ENCODE measurements around the gene CALHM5. TPM values are rescaled to one million over a fixed set of nuclear protein-coding genes. Genes with fewer than 3 reads are reported as not detected.

The CALHM5 gene
- total and polyA plus RNA-seq, 2 of the 4 experiments (the other 2 are of a cell fraction) = 3.3 to 10.8 TPM

DNA sequence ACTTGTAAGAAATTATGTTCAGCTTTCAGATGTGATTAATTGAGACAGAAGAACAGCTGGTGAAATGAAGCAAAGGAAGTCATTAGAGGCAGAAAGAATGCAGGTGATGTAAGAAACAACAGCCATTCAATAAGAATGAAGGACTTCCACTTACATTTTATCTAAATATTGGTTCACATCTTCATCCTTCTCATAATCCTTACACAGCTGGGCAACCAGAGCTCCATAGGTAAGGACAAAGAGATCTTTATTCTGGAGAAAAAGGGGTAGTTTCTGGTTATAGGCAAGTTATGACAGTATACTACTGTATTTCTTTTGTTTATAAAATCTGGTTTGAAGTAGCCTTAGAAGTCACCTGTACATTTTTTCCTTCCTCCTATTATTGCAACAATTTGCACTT, 31.7 kb downstream of the CALHM5 start:
- CTCF ChIA-PET = no interaction called here
- TF ChIP-seq MAZ (IDR thresholded peaks at IDR 0.05; ENCODE audit: borderline replicate concordance, low read depth, low read length) = no peak
- no peak for TF ChIP-seq SMC3 (IDR thresholded peaks at IDR 0.05; ENCODE audit: low read depth, low read length)
- no peak for TF ChIP-seq BHLHE40 (IDR thresholded peaks at IDR 0.05; ENCODE audit: low read depth, low read length)
- TF ChIP-seq, protein P1, sequence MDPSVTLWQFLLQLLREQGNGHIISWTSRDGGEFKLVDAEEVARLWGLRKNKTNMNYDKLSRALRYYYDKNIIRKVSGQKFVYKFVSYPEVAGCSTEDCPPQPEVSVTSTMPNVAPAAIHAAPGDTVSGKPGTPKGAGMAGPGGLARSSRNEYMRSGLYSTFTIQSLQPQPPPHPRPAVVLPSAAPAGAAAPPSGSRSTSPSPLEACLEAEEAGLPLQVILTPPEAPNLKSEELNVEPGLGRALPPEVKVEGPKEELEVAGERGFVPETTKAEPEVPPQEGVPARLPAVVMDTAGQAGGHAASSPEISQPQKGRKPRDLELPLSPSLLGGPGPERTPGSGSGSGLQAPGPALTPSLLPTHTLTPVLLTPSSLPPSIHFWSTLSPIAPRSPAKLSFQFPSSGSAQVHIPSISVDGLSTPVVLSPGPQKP (IDR thresholded peaks at IDR 0.05; ENCODE audit: borderline replicate concordance, low read depth, low read length) = no peak
- TF ChIP-seq FOS (IDR thresholded peaks at IDR 0.05; ENCODE audit: low read depth, low read length) = no peak
- TF ChIP-seq RFX5 (IDR thresholded peaks at IDR 0.05; ENCODE audit: low read depth, low read length) = no peak
- TF ChIP-seq, protein P2, sequence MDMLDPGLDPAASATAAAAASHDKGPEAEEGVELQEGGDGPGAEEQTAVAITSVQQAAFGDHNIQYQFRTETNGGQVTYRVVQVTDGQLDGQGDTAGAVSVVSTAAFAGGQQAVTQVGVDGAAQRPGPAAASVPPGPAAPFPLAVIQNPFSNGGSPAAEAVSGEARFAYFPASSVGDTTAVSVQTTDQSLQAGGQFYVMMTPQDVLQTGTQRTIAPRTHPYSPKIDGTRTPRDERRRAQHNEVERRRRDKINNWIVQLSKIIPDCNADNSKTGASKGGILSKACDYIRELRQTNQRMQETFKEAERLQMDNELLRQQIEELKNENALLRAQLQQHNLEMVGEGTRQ (IDR thresholded peaks at IDR 0.05; ENCODE audit: low read depth, low read length) = no peak
- TF ChIP-seq POLR2A (IDR thresholded peaks at IDR 0.05; ENCODE audit: low read depth, low read length) = no peak
- no peak for TF ChIP-seq RAD21 (IDR thresholded peaks at IDR 0.05; ENCODE audit: low read length)
- TF ChIP-seq MXI1 (IDR thresholded peaks at IDR 0.05; ENCODE audit: borderline replicate concordance, low read depth, low read length) = no peak
- in situ Hi-C loops (cut with MboI; ENCODE audit: low sequenced_read_pairs) = no loop called here
- Histone ChIP-seq H3K56ac (ENCODE audit: extremely low read depth, insufficient read depth, low read length) (no peak overlapping the region), H2BK5ac (ENCODE audit: low read depth, low read length, poor library complexity, severe bottlenecking) (no peak overlapping the region), H3K23ac (ENCODE audit: low read depth, low read length) (no peak overlapping the region), H3K4me2 (ENCODE audit: low read depth, low read length) (no peak overlapping the region), H3K4ac (ENCODE audit: low read depth, low read length) (no peak overlapping the region), H4K20me1 (ENCODE audit: insufficient read depth, low read length) (no peaks in the 10 kb centered on the region), H3K4me3 (ENCODE audit: insufficient read depth, low read depth, low read length) (no peak overlapping the region), H3K9me1 (ENCODE audit: insufficient read depth, low read length) (no peaks in the 10 kb centered on the region), H4K91ac (ENCODE audit: insufficient read depth, low read depth, low read length) (no peak overlapping the region), H2AK9ac (replicated peaks; ENCODE audit: low read depth, low read length, poor library complexity) (no peak overlapping the region), H3K79me1 (ENCODE audit: low read depth in 1 of 2, low read length in 2 of 2) (no peaks in the 10 kb centered on the region), H2AK5ac (ENCODE audit: low read depth, low read length) (no peak overlapping the region), H2BK20ac (ENCODE audit: low read depth, low read length) (no peak overlapping the region), H2BK15ac (ENCODE audit: low read depth, low read length) (no peak overlapping the region), H3K27ac (ENCODE audit: insufficient read depth, low read length) (no peak overlapping the region), H2BK120ac (ENCODE audit: low read depth, low read length) (no peak overlapping the region), H4K5ac (ENCODE audit: low read depth, low read length) (no peak overlapping the region), H3K27me3 (ENCODE audit: control insufficient read depth, insufficient read depth, low read length) (no peaks in the 10 kb centered on the region), H3K9me3 (ENCODE audit: control insufficient read depth, insufficient read depth, low read length) (no peaks in the 10 kb centered on the region), H3K9ac (ENCODE audit: low read depth, low read length) (no peak overlapping the region), H3K14ac (replicated peaks; ENCODE audit: low read depth, low read length) (no peak overlapping the region), H3K36me3 (ENCODE audit: control insufficient read depth, insufficient read depth, low read length) (no peaks in the 10 kb centered on the region), H4K8ac (ENCODE audit: low read depth in 2 of 2, low read length in 2 of 2) (no peak overlapping the region), H2AFZ (replicated peaks; ENCODE audit: low read length, poor library complexity) (no peak overlapping the region), H3K4me1 (ENCODE audit: control insufficient read depth, insufficient read depth, low read length) (no peaks in the 10 kb centered on the region), H3K18ac (ENCODE audit: low read depth, low read length) (no peak overlapping the region)
- dilution Hi-C loops (cut with HindIII; ENCODE audit: low sequenced_read_pairs, unreplicated experiment) = no loop called here
- intact Hi-C loops (cut with micrococcal nuclease) = no loop called here
- DNase-seq (no peak), ATAC-seq (ENCODE audit: low read depth) (no peak)
- POLR2A ChIA-PET (ENCODE audit: unreplicated experiment) = no interaction called here
- no TSS peak for BruUV-seq (replicated peaks)
